Naive thymus-derived CD4-positive, alpha-beta T cell (primary cell): ENCODE results near the gene PIAS3. TPM values are rescaled to one million over a fixed set of nuclear protein-coding genes. Genes with fewer than 3 reads are reported as not detected.
A peak's percentile ranks its signal among the peaks of the same experiment; 100 is the strongest.
"Not testable (repeated sequence)": the region's sequence is repeated elsewhere in the genome, so short reads cannot be mapped to it uniquely, and the experiment has no call there.

Source experiments
- ATAC-seq: fragments of 150-1000 bp; cut with Tn5 transposase; 2 replicates; pipeline ENCODE4 v1.10.0; 2021; ENCODE audit warnings: mild to moderate bottlenecking, moderate library complexity
- CTCF ChIA-PET: fragments of 350-600 bp; sonication (Branson Sonifier 250); formaldehyde crosslinking; loops from one replicate; lab custom pipeline; 2021; ENCODE audit warnings: antibody characterized with exemption; lab: Charles Lee
- POLR2A ChIA-PET: fragments of 350-600 bp; sonication (Branson Sonifier 250); formaldehyde crosslinking; loops from one replicate; lab custom pipeline; 2021; ENCODE audit warnings: antibody characterized with exemption, inconsistent platforms; lab: Charles Lee
- DNase-seq, 9 donors: peaks; one replicate each; pipeline versions ENCODE4 v3.0.0 to v3.0.0-alpha.2; 2020 to 2022; ENCODE audit warnings: mixed read lengths in 1 of 9
- H3K27ac ChIP-seq: one replicate; pipeline ENCODE4 v1.7.0; 2013; ENCODE audit warnings: mild to moderate bottlenecking, low read depth, low read length, moderate library complexity
- H3K27me3 ChIP-seq, 2 donors: one replicate each; pipeline ENCODE4 v1.7.0; 2013; ENCODE audit warnings: low read length in 2 of 2, mild to moderate bottlenecking in 2 of 2, moderate library complexity in 2 of 2; ENCODE audit not compliant: control insufficient read depth in 2 of 2, insufficient read depth in 2 of 2
- H3K36me3 ChIP-seq, 3 experiments: 1 replicate in 2 of 3; 2 replicates in 1 of 3; pipeline ENCODE4 v1.7.0; 2013; ENCODE audit warnings: low read length in 3 of 3, mild to moderate bottlenecking in 3 of 3, moderate library complexity in 1 of 3; ENCODE audit not compliant: insufficient read depth in 3 of 3, control insufficient read depth in 2 of 3
- H3K4me1 ChIP-seq, 2 donors: one replicate each; pipeline ENCODE4 v1.7.0; 2013; ENCODE audit warnings: low read length in 2 of 2, mild to moderate bottlenecking in 2 of 2, moderate library complexity in 1 of 2; ENCODE audit not compliant: control insufficient read depth in 2 of 2, insufficient read depth in 2 of 2
- H3K4me3 ChIP-seq: 2 replicates; pipeline ENCODE4 v1.7.0; 2013; ENCODE audit warnings: mild to moderate bottlenecking, low read length
- H3K9me3 ChIP-seq, 3 experiments: 1 replicate in 2 of 3; 2 replicates in 1 of 3; pipeline ENCODE4 v1.7.0; 2013; ENCODE audit warnings: low read length in 3 of 3; ENCODE audit not compliant: control insufficient read depth in 2 of 3
- H3K27ac Mint-ChIP-seq, 9 donors: one replicate each; pipeline ENCODE4 v1.8.0; 2020 to 2022; ENCODE audit warnings: mixed read lengths in 9 of 9, mild to moderate bottlenecking in 8 of 9, moderate library complexity in 5 of 9, inconsistent platforms in 2 of 9
- H3K27me3 Mint-ChIP-seq, 5 donors: one replicate each; pipeline ENCODE4 v1.8.0; 2021 to 2022; ENCODE audit warnings: mixed read lengths in 5 of 5, mild to moderate bottlenecking in 1 of 5
- H3K36me3 Mint-ChIP-seq, 5 donors: one replicate each; pipeline ENCODE4 v1.8.0; 2020 to 2022; ENCODE audit warnings: mixed read lengths in 5 of 5, mild to moderate bottlenecking in 3 of 5, inconsistent platforms in 1 of 5
- H3K4me1 Mint-ChIP-seq, 7 donors: one replicate each; pipeline ENCODE4 v1.8.0; 2020 to 2022; ENCODE audit warnings: mixed read lengths in 7 of 7, mild to moderate bottlenecking in 3 of 7, inconsistent platforms in 1 of 7
- H3K4me3 Mint-ChIP-seq, 10 donors: one replicate each; pipeline ENCODE4 v1.8.0; 2020 to 2022; ENCODE audit warnings: mild to moderate bottlenecking in 10 of 10, mixed read lengths in 10 of 10, moderate library complexity in 6 of 10, inconsistent platforms in 2 of 10
- H3K9me3 Mint-ChIP-seq, 11 donors: one replicate each; pipeline ENCODE4 v1.8.0; 2020 to 2022; ENCODE audit warnings: mixed read lengths in 11 of 11, mild to moderate bottlenecking in 4 of 11, inconsistent platforms in 1 of 11, moderate library complexity in 1 of 11
- intact Hi-C, 2 donors: fragments of 100-400 bp; cut with micrococcal nuclease; formaldehyde crosslinking; loops; one replicate each; pipeline ENCODE4 v1.15.1; 2023
- polyA plus RNA-seq, 2 donors: library from polyadenylated mRNA; unstranded; fragments of 300-500 nt; fragmentation: Illumina TruSeq; gene quantifications; one replicate each; pipeline ENCODE4 v1.2.3, GENCODE V29; 2021
- total RNA-seq, 6 experiments: library from RNA in 5 of 6; stranded (reverse) in 5 of 6; gene quantifications; 1 replicate in 5 of 6; 2 replicates in 1 of 6; pipeline ENCODE4 v1.2.3 and lab custom pipeline; 2021 to 2026

The PIAS3 gene
- total and polyA plus RNA-seq, 7 experiments from 2014 or later = 6.7 to 28.3 (median 22.0) TPM

DNA sequence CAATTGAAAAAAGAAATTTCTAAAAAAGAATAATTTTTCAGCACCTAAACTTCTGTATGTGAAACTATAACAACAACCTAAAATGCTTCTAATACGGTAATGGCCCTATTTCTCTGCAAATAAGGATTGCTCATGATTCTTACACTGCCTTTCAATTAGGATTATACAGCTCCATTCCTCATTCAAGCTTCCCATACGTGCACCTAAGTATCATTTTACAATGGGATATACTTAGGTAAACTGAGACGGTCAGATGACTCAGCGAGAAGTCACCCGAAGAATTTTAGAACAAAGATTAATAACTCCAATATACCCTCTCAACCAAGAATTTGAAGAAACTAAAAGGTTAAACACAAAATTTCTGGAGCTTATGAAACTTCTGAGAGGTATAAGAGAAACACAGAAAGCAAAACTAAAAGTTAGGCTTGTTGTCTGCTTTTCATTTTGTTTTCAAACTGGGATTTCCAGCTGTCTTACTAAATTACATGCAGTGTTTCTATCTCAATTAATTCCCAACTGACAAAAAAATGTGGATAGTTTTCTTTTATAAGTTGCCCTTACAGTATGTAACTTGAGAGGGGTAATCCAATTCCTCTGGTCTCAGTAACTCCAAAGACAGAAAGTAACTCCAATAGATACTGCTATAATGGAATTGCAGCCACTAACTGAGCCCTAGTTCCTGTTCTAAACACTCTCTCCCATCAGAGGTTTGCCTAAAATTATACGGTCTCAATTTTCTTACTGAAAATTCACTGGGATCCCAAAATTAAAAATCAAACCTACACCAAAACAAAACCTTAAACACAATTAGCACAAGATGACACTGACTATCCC lies 45.7 kb downstream of the PIAS3 start:
- CTCF ChIA-PET, POLR2A ChIA-PET, H3K36me3 ChIP-seq, H3K4me3 Mint-ChIP-seq, H3K27ac ChIP-seq, H3K27me3 Mint-ChIP-seq, H3K27me3 ChIP-seq, H3K4me1 ChIP-seq, ATAC-seq, DNase-seq, H3K36me3 Mint-ChIP-seq, H3K4me3 ChIP-seq, H3K27ac Mint-ChIP-seq, H3K9me3 Mint-ChIP-seq, H3K9me3 ChIP-seq, intact Hi-C loops: not testable (repeated sequence)
- H3K4me1 Mint-ChIP-seq = peaks cover 0 to 20% (median 4%) of the 10 kb centered on the region in 7 donors

GRCh38 chr1:145806844-145807243 lies 52.0 kb downstream of the PIAS3 start:
- peaks cover 0 to 4% of the 10 kb centered on the region in 2 donors for H3K4me1 ChIP-seq
- Mint-ChIP-seq H3K27me3 (no peaks in the 10 kb centered on the region), H3K4me1 (peaks cover 5 to 61% (median 45%) of the 10 kb centered on the region in 7 donors), H3K9me3 (no peaks in the 10 kb centered on the region), H3K36me3 (peaks cover 0 to 10% (median 4%) of the 10 kb centered on the region in 5 donors), H3K4me3 (no peak overlapping the region), H3K27ac (no peak overlapping the region)
- no peak for ATAC-seq
- no peak overlapping the region for H3K27ac ChIP-seq
- no peaks in the 10 kb centered on the region for H3K36me3 ChIP-seq
- DNase-seq = no peak
- no peaks in the 10 kb centered on the region for H3K27me3 ChIP-seq
- POLR2A ChIA-PET = no interaction called here
- intact Hi-C loops = no loop called here
- no peaks in the 10 kb centered on the region for H3K9me3 ChIP-seq
- CTCF ChIA-PET = interaction anchor here (2.0 kb wide), 1 partner anchor 39 kb away, joined by 4 read pairs; the partner anchor contains the start of gene NUDT17
- H3K4me3 ChIP-seq = no peak overlapping the region

- ChIA-PET POLR2A (no interaction called here), CTCF (interaction anchor here (2.0 kb wide), 1 partner anchor 39 kb away, joined by 4 read pairs; the partner anchor contains the start of gene NUDT17)
- Histone ChIP-seq H3K9me3 (no peaks in the 10 kb centered on the region), H3K4me1 (peaks cover 0 to 4% of the 10 kb centered on the region in 2 donors), H3K36me3 (no peaks in the 10 kb centered on the region), H3K4me3 (no peak overlapping the region), H3K27ac (no peak overlapping the region), H3K27me3 (no peaks in the 10 kb centered on the region)
- intact Hi-C loops = no loop called here
- peaks cover 5 to 65% (median 48%) of the 10 kb centered on the region in 7 donors for H3K4me1 Mint-ChIP-seq
- H3K4me3 Mint-ChIP-seq = no peak overlapping the region
- no peak overlapping the region for H3K27ac Mint-ChIP-seq
- ATAC-seq = no peak
- no peaks in the 10 kb centered on the region for H3K9me3 Mint-ChIP-seq
- peaks cover 0 to 14% (median 4%) of the 10 kb centered on the region in 5 donors for H3K36me3 Mint-ChIP-seq
- H3K27me3 Mint-ChIP-seq = no peaks in the 10 kb centered on the region
- no peak for DNase-seq
Observed at GRCh38 chr1:145806408-145806807, 52.5 kb downstream of the PIAS3 start.

GRCh38 chr1:145805057-145805456 lies 53.8 kb downstream of the PIAS3 start:
- Mint-ChIP-seq H3K9me3 (peaks cover 0 to 3% (median 0%) of the 10 kb centered on the region in 11 donors), H3K27ac (peak overlapping the region in 1 of 9 donors; percentile 19), H3K4me1 (peaks cover 10 to 73% (median 58%) of the 10 kb centered on the region in 7 donors), H3K27me3 (no peaks in the 10 kb centered on the region), H3K4me3 (peak overlapping the region in 1 of 10 donors; percentile 15), H3K36me3 (peaks cover 0 to 18% (median 8%) of the 10 kb centered on the region in 5 donors)
- no peak overlapping the region for H3K27ac ChIP-seq
- intact Hi-C loops = no loop called here
- CTCF ChIA-PET = interaction anchor here (2.0 kb wide), 1 partner anchor 40 kb away, joined by 4 read pairs; the partner anchor contains the start of gene NUDT17
- H3K27me3 ChIP-seq = no peaks in the 10 kb centered on the region
- POLR2A ChIA-PET = interaction anchor here (0.6 kb wide), 1 partner anchor 20 kb away, joined by 5 read pairs; no protein-coding TSS in a partner anchor
- ATAC-seq (no peak), DNase-seq (no peak)
- no peak overlapping the region for H3K4me3 ChIP-seq
- H3K9me3 ChIP-seq = no peaks in the 10 kb centered on the region
- no peaks in the 10 kb centered on the region for H3K36me3 ChIP-seq
- peaks cover 0 to 4% of the 10 kb centered on the region in 2 donors for H3K4me1 ChIP-seq

DNA sequence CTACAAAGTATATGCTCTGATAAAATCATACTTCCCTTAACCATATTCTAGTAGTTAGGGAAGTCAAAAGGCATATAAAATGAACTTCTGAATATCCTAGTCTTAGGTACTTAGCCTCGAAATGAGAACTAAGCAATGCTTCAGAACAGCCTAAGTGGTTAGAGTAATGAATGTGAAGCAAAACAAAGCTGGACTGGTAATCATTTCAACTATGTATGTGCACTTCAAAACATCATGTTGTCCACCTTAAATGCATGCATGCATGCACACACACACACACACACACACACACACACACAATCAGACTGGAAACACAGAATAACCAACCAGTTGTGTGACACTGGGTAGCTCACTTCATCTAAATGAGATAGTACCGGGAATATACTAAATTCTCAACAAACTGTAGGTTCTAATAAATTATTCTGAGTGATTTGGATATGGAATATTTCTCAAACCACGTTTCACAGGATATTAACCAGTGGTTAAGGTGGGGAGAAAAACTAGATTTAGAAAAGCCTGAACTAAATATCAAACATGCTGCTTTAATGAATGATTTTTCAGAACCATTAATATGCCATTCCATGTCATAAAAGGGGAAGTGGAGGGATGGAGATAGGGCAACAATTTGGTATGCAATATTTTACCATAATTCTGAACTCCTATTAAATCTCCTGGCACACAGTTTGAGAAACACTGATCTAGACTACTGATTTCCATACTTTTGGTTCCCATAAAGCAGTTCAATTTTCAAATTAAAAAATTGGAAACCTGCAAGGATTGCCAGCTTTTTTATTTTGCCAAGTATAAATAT lies 54.4 kb downstream of the PIAS3 start:
- Histone ChIP-seq H3K36me3 (no peaks in the 10 kb centered on the region), H3K4me1 (peaks cover 0 to 4% of the 10 kb centered on the region in 2 donors), H3K9me3 (no peaks in the 10 kb centered on the region), H3K27me3 (no peaks in the 10 kb centered on the region), H3K4me3 (no peak overlapping the region), H3K27ac (no peak overlapping the region)
- DNase-seq (no peak), ATAC-seq (no peak)
- Mint-ChIP-seq H3K4me3 (peak overlapping the region in 2 of 10 donors; percentile 15 to 23), H3K9me3 (peaks cover 0 to 6% (median 0%) of the 10 kb centered on the region in 11 donors), H3K4me1 (peaks cover 10 to 77% (median 58%) of the 10 kb centered on the region in 7 donors), H3K36me3 (peaks cover 6 to 25% (median 14%) of the 10 kb centered on the region in 5 donors), H3K27ac (peak overlapping the region in 1 of 9 donors; percentile 19), H3K27me3 (no peaks in the 10 kb centered on the region)
- ChIA-PET CTCF (no interaction called here), POLR2A (interaction anchor here (0.6 to 0.8 kb wide), 2 partner anchors 20 to 46 kb away, joined by 3 to 5 read pairs; no protein-coding TSS in a partner anchor)
- intact Hi-C loops = no loop called here

GRCh38 chr1:145799806-145800205 lies 59.1 kb downstream of the PIAS3 start:
- H3K27me3 Mint-ChIP-seq = no peaks in the 10 kb centered on the region
- peaks cover 5 to 36% (median 17%) of the 10 kb centered on the region in 11 donors for H3K9me3 Mint-ChIP-seq
- H3K36me3 Mint-ChIP-seq = peaks cover 16 to 58% (median 50%) of the 10 kb centered on the region in 5 donors
- Histone ChIP-seq H3K9me3 (peaks cover 0 to 9% (median 6%) of the 10 kb centered on the region in 3 experiments), H3K4me1 (peaks cover 0 to 4% of the 10 kb centered on the region in 2 donors), H3K4me3 (no peak overlapping the region), H3K36me3 (no peaks in the 10 kb centered on the region), H3K27ac (no peak overlapping the region), H3K27me3 (no peaks in the 10 kb centered on the region)
- peaks cover 19 to 62% (median 46%) of the 10 kb centered on the region in 7 donors for H3K4me1 Mint-ChIP-seq
- ATAC-seq (no peak), DNase-seq (no peak)
- intact Hi-C loops = no loop called here
- H3K4me3 Mint-ChIP-seq = no peak overlapping the region
- H3K27ac Mint-ChIP-seq = no peak overlapping the region
- CTCF ChIA-PET = no interaction called here
- POLR2A ChIA-PET = no interaction called here
